ENCODE results near the gene TRIM15.

TRIM15 gene

GRCh38 chr6:30167101-30167500 is 3.8 kb downstream of the TRIM15 start:
- no peak for DNase-seq (ENCODE audit: insufficient read length, low spot score)
- no peak for FAIRE-seq
- TF ChIP-seq, protein P1, sequence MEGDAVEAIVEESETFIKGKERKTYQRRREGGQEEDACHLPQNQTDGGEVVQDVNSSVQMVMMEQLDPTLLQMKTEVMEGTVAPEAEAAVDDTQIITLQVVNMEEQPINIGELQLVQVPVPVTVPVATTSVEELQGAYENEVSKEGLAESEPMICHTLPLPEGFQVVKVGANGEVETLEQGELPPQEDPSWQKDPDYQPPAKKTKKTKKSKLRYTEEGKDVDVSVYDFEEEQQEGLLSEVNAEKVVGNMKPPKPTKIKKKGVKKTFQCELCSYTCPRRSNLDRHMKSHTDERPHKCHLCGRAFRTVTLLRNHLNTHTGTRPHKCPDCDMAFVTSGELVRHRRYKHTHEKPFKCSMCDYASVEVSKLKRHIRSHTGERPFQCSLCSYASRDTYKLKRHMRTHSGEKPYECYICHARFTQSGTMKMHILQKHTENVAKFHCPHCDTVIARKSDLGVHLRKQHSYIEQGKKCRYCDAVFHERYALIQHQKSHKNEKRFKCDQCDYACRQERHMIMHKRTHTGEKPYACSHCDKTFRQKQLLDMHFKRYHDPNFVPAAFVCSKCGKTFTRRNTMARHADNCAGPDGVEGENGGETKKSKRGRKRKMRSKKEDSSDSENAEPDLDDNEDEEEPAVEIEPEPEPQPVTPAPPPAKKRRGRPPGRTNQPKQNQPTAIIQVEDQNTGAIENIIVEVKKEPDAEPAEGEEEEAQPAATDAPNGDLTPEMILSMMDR (IDR thresholded peaks at IDR 0.05; ENCODE audit: insufficient read depth, missing control alignments): no peak

DNA sequence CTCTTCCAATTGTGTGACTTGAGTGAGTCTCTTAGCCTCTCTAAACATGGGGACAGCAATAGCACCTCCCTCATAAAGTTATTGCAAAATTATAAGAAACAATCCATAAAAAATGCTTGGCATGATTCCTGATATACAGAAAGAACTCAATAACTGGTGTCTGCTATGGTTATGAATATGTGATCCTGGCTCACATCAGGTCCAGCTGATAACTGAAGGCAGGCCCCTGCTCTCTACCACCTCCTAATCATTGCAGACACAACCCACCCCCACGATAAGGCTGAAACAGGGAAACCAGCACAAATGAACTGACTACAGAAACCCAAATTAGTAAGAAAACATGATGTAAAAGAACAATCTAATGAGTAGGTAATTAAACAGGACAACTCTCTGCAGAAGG is 5.4 kb downstream of the TRIM15 start:
- FAIRE-seq (no peak), DNase-seq (ENCODE audit: insufficient read length, low spot score) (no peak)
- TF ChIP-seq, protein P1 (IDR thresholded peaks at IDR 0.05; ENCODE audit: insufficient read depth, missing control alignments): no peak

GRCh38 chr6:30169658-30170614 is 6.6 kb downstream of the TRIM15 start:
- no peak for DNase-seq (ENCODE audit: insufficient read length, low spot score)
- TF ChIP-seq, protein P1 (IDR thresholded peaks at IDR 0.05; ENCODE audit: insufficient read depth, missing control alignments): peak; percentile 72
- no peak for FAIRE-seq

DNA sequence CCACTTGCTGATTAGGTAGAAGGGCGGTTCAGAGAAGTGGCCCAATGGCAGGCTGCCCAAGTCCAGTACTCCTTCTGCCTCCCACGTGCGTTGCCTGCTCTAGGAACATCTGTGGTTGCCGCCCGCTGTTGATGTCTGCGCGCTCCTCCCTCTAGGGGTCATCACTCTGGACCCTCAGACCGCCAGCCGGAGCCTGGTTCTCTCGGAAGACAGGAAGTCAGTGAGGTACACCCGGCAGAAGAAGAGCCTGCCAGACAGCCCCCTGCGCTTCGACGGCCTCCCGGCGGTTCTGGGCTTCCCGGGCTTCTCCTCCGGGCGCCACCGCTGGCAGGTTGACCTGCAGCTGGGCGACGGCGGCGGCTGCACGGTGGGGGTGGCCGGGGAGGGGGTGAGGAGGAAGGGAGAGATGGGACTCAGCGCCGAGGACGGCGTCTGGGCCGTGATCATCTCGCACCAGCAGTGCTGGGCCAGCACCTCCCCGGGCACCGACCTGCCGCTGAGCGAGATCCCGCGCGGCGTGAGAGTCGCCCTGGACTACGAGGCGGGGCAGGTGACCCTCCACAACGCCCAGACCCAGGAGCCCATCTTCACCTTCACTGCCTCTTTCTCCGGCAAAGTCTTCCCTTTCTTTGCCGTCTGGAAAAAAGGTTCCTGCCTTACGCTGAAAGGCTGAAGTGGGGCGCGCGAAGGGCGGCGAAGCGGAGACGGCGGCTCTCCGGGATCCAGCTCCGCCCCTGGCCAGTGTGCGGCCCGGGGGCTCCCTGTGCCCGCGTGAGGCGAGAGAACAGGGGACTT is 8.5 kb downstream of the TRIM15 start:
- no peak for DNase-seq (ENCODE audit: insufficient read length, low spot score)
- TF ChIP-seq, protein P1 (IDR thresholded peaks at IDR 0.05; ENCODE audit: insufficient read depth, missing control alignments): no peak
- FAIRE-seq: no peak

GRCh38 chr6:30172681-30173080 is 9.3 kb downstream of the TRIM15 start:
- no peak for FAIRE-seq

DNA sequence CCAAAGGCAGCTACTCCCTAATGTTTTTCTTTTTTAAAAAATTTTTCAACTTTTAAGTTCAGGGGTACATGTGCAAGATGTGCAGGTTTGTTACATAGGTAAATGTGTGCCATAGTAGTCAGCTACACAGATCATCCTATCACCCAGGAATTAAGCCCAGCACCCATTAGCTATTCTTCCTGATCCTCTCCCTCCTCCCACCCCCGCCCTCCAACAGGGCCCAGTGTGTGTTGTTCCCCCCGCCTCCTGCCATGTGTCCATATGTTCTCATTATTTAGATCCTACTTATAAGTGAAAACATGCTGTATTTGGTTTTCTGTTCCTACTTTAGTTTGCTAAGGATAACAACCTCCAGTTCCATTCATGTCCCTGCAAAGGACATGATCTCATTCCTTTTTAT is 12.4 kb downstream of the TRIM15 start:
- TF ChIP-seq, protein P1 (IDR thresholded peaks at IDR 0.05; ENCODE audit: insufficient read depth, missing control alignments): no peak
- DNase-seq (ENCODE audit: insufficient read length, low spot score) (no peak), FAIRE-seq (no peak)

More at GRCh38 chr6:30172681-30173080, 9.3 kb downstream of the TRIM15 start:
- TF ChIP-seq, protein P1 (IDR thresholded peaks at IDR 0.05; ENCODE audit: insufficient read depth, missing control alignments): no peak
- DNase-seq (ENCODE audit: insufficient read length, low spot score): no peak

Measured in D721Med (cell line).